G401.6 (cell line): ENCODE results near the gene KIFC3.
"Not testable (repeated sequence)": the region's sequence is repeated elsewhere in the genome, so short reads cannot be mapped to it uniquely, and the experiment has no call there.

Source experiments
- FAIRE-seq: peaks from 2 replicates; lab custom pipeline; 2012; peaks lifted over from hg19 to GRCh38; lab: Jason Lieb, UNC

KIFC3 gene

GRCh38 chr16:57804111-57804837, 2.0 kb upstream of the KIFC3 start:
- no peak for FAIRE-seq

GRCh38 chr16:57803134-57803990, 1.1 kb upstream of the KIFC3 start:
- no peak for FAIRE-seq

GRCh38 chr16:57801809-57802340, 416 bp downstream of the KIFC3 start:
- FAIRE-seq = no peak

- no peak for FAIRE-seq
Measured at GRCh38 chr16:57801098-57801808, 1.0 kb downstream of the KIFC3 start.

- FAIRE-seq = no peak
Measured at GRCh38 chr16:57800200-57801097, 1.8 kb downstream of the KIFC3 start.

- no peak for FAIRE-seq
Measured at GRCh38 chr16:57799600-57800199, 2.6 kb downstream of the KIFC3 start.

GRCh38 chr16:57798953-57799599, 3.2 kb downstream of the KIFC3 start:
- no peak for FAIRE-seq

- no peak for FAIRE-seq
Measured at GRCh38 chr16:57798267-57798810, 4.0 kb downstream of the KIFC3 start.

- no peak for FAIRE-seq
Measured at GRCh38 chr16:57797526-57798266, 4.6 kb downstream of the KIFC3 start.

GRCh38 chr16:57797216-57797525, 5.1 kb downstream of the KIFC3 start:
- no peak for FAIRE-seq

- FAIRE-seq = not testable (repeated sequence)
Measured at GRCh38 chr16:57796014-57796413, 6.3 kb downstream of the KIFC3 start.

- FAIRE-seq = peak; percentile 49
Measured at GRCh38 chr16:57795431-57795878, 6.8 kb downstream of the KIFC3 start.

GRCh38 chr16:57794849-57795430, 7.4 kb downstream of the KIFC3 start:
- FAIRE-seq = no peak

GRCh38 chr16:57791893-57792461, 10.3 kb downstream of the KIFC3 start:
- no peak for FAIRE-seq

GRCh38 chr16:57791195-57791892, 10.9 kb downstream of the KIFC3 start:
- no peak for FAIRE-seq

GRCh38 chr16:57788951-57789350, 13.3 kb downstream of the KIFC3 start:
- FAIRE-seq = no peak

- FAIRE-seq = no peak
Measured at GRCh38 chr16:57788252-57788841, 13.9 kb downstream of the KIFC3 start.

GRCh38 chr16:57787519-57787905, 14.8 kb downstream of the KIFC3 start:
- no peak for FAIRE-seq
